Thyroid gland (tissue), 4 donors: ENCODE data around the gene GDPD5.

Source experiments
- CTCF ChIP-seq, 6 experiments: fragments of 200-600 bp in 3 of 6; fragments of 450-650 bp in 3 of 6; sonication (generic) in 3 of 6; IDR thresholded peaks; one replicate each; pipeline ENCODE4 v1.5.1; 2016 to 2019; ENCODE audit warnings: antibody characterized with exemption in 6 of 6, mild to moderate bottlenecking in 2 of 6, inconsistent platforms in 1 of 6, moderate library complexity in 1 of 6
- POLR2A ChIP-seq, 2 donors: fragments of 450-650 bp; IDR thresholded peaks; one replicate each; pipeline ENCODE4 v1.6.1; 2017; ENCODE audit warnings: antibody characterized with exemption in 2 of 2, mild to moderate bottlenecking in 2 of 2, moderate library complexity in 1 of 2

- TF ChIP-seq POLR2A (IDR thresholded peaks at IDR 0.05): no peak
- no peak for TF ChIP-seq CTCF (IDR thresholded peaks at IDR 0.05)
Observed at GRCh38 chr11:75567971-75568370, 42.2 kb upstream of the GDPD5 start.
